Measurements from ENCODE around the gene PDIA4.
"Not testable (repeated sequence)": the region's sequence is repeated elsewhere in the genome, so short reads cannot be mapped to it uniquely, and the experiment has no call there.

The PDIA4 gene

GRCh38 chr7:149021725-149022062 is 6.6 kb downstream of the PDIA4 start:
- no peak for TF ChIP-seq POLR2A (IDR thresholded peaks at IDR 0.05; ENCODE audit: low read length)
- no peak for TF ChIP-seq GATA1 (IDR thresholded peaks at IDR 0.05; ENCODE audit: low read depth, low read length)
- DNase-seq: no peak

- no peak for TF ChIP-seq GATA1 (IDR thresholded peaks at IDR 0.05; ENCODE audit: low read depth, low read length)
- no peak for TF ChIP-seq POLR2A (IDR thresholded peaks at IDR 0.05; ENCODE audit: low read length)
- no peak for DNase-seq
These were observed 7.8 kb downstream of the PDIA4 start for GRCh38 chr7:149020483-149020882.

- DNase-seq: no peak
- TF ChIP-seq POLR2A (IDR thresholded peaks at IDR 0.05; ENCODE audit: low read length) (no peak), GATA1 (IDR thresholded peaks at IDR 0.05; ENCODE audit: low read depth, low read length) (no peak)
These were observed 11.4 kb downstream of the PDIA4 start for GRCh38 chr7:149016876-149017275.

- no peak for DNase-seq
- no peak for TF ChIP-seq POLR2A (IDR thresholded peaks at IDR 0.05; ENCODE audit: low read length)
- TF ChIP-seq GATA1 (IDR thresholded peaks at IDR 0.05; ENCODE audit: low read depth, low read length): no peak
These were observed 14.0 kb downstream of the PDIA4 start for GRCh38 chr7:149014309-149014708.

- TF ChIP-seq POLR2A (IDR thresholded peaks at IDR 0.05; ENCODE audit: low read length) (no peak), GATA1 (IDR thresholded peaks at IDR 0.05; ENCODE audit: low read depth, low read length) (no peak)
- no peak for DNase-seq
These were observed 14.4 kb downstream of the PDIA4 start for GRCh38 chr7:149013876-149014275.

- not testable (repeated sequence) for DNase-seq
These were observed 15.6 kb downstream of the PDIA4 start for GRCh38 chr7:149012730-149013129.

- no peak for TF ChIP-seq POLR2A (IDR thresholded peaks at IDR 0.05; ENCODE audit: low read length)
- TF ChIP-seq GATA1 (IDR thresholded peaks at IDR 0.05; ENCODE audit: low read depth, low read length): no peak
- no peak for DNase-seq
These were observed 16.8 kb downstream of the PDIA4 start for GRCh38 chr7:149011491-149011890.

- TF ChIP-seq GATA1 (IDR thresholded peaks at IDR 0.05; ENCODE audit: low read depth, low read length): no peak
- TF ChIP-seq POLR2A (IDR thresholded peaks at IDR 0.05; ENCODE audit: low read length): no peak
- DNase-seq: no peak
These were observed 17.9 kb downstream of the PDIA4 start for GRCh38 chr7:149010451-149010850.

GRCh38 chr7:149009527-149009926 is 18.8 kb downstream of the PDIA4 start:
- no peak for TF ChIP-seq GATA1 (IDR thresholded peaks at IDR 0.05; ENCODE audit: low read depth, low read length)
- no peak for TF ChIP-seq POLR2A (IDR thresholded peaks at IDR 0.05; ENCODE audit: low read length)
- DNase-seq: no peak

GRCh38 chr7:149007611-149008010 is 20.7 kb downstream of the PDIA4 start:
- peak in 1 of 2 experiments; percentile 10 for DNase-seq
- no peak for TF ChIP-seq GATA1 (IDR thresholded peaks at IDR 0.05; ENCODE audit: low read depth, low read length)

- TF ChIP-seq GATA1 (IDR thresholded peaks at IDR 0.05; ENCODE audit: low read depth, low read length): no peak
- TF ChIP-seq POLR2A (IDR thresholded peaks at IDR 0.05; ENCODE audit: low read length): no peak
- no peak for DNase-seq
These were observed 21.2 kb downstream of the PDIA4 start for GRCh38 chr7:149007146-149007545.

- TF ChIP-seq POLR2A (IDR thresholded peaks at IDR 0.05; ENCODE audit: low read length) (no peak), GATA1 (IDR thresholded peaks at IDR 0.05; ENCODE audit: low read depth, low read length) (no peak)
- no peak for DNase-seq
These were observed 22.0 kb downstream of the PDIA4 start for GRCh38 chr7:149006345-149006725.

- TF ChIP-seq POLR2A (IDR thresholded peaks at IDR 0.05; ENCODE audit: low read length) (no peak), GATA1 (IDR thresholded peaks at IDR 0.05; ENCODE audit: low read depth, low read length) (no peak)
- peak; percentile 79 to 90 for DNase-seq
These were observed 22.6 kb downstream of the PDIA4 start for GRCh38 chr7:149005427-149006344.

- DNase-seq: no peak
- TF ChIP-seq POLR2A (IDR thresholded peaks at IDR 0.05; ENCODE audit: low read length): no peak
These were observed 23.6 kb downstream of the PDIA4 start for GRCh38 chr7:149004405-149005370.

All from erythroblast (primary cell).